EL (cell line): ENCODE results near the gene MEN1.

Experiments used
- DNase-seq: peaks from one replicate; pipeline ENCODE4 v3.0.0-alpha.2; 2016

Gene MEN1

GRCh38 chr11:64845129-64845775 lies 34.9 kb upstream of the MEN1 start:
- DNase-seq: no peak

GRCh38 chr11:64844330-64845128 lies 34.2 kb upstream of the MEN1 start, which contains the start of gene CDC42BPG:
Gene CDC42BPG (minus strand): TSS chr11:64844653. CDS start chr11:64844569, 84 bp downstream.
- peak; percentile 68 for DNase-seq

GRCh38 chr11:64843686-64844329 lies 33.5 kb upstream of the MEN1 start:
- DNase-seq: no peak

- no peak for DNase-seq
Observed at GRCh38 chr11:64842851-64843685, 32.7 kb upstream of the MEN1 start.

GRCh38 chr11:64842366-64842759 lies 32.0 kb upstream of the MEN1 start:
- DNase-seq: no peak

GRCh38 chr11:64841592-64842365 lies 31.4 kb upstream of the MEN1 start:
- no peak for DNase-seq

- no peak for DNase-seq
Observed at GRCh38 chr11:64839887-64840782, 29.8 kb upstream of the MEN1 start.

GRCh38 chr11:64839335-64839734 lies 29.0 kb upstream of the MEN1 start:
- DNase-seq: no peak

GRCh38 chr11:64838600-64839334 lies 28.4 kb upstream of the MEN1 start:
- no peak for DNase-seq

- DNase-seq: no peak
Observed at GRCh38 chr11:64837887-64838351, 27.6 kb upstream of the MEN1 start.

GRCh38 chr11:64836448-64837072 lies 26.2 kb upstream of the MEN1 start:
- no peak for DNase-seq

GRCh38 chr11:64835616-64836447 lies 25.5 kb upstream of the MEN1 start:
- DNase-seq: no peak

- DNase-seq: peak; percentile 76
Observed at GRCh38 chr11:64834723-64835615, 24.6 kb upstream of the MEN1 start.

- DNase-seq: no peak
Observed at GRCh38 chr11:64834031-64834722, 23.8 kb upstream of the MEN1 start.

- no peak for DNase-seq
Observed at GRCh38 chr11:64833509-64833908, 23.2 kb upstream of the MEN1 start.

GRCh38 chr11:64833198-64833502 lies 22.8 kb upstream of the MEN1 start:
- DNase-seq: no peak
